ENCODE results near the gene RIMBP2.

- TF ChIP-seq, protein P1, sequence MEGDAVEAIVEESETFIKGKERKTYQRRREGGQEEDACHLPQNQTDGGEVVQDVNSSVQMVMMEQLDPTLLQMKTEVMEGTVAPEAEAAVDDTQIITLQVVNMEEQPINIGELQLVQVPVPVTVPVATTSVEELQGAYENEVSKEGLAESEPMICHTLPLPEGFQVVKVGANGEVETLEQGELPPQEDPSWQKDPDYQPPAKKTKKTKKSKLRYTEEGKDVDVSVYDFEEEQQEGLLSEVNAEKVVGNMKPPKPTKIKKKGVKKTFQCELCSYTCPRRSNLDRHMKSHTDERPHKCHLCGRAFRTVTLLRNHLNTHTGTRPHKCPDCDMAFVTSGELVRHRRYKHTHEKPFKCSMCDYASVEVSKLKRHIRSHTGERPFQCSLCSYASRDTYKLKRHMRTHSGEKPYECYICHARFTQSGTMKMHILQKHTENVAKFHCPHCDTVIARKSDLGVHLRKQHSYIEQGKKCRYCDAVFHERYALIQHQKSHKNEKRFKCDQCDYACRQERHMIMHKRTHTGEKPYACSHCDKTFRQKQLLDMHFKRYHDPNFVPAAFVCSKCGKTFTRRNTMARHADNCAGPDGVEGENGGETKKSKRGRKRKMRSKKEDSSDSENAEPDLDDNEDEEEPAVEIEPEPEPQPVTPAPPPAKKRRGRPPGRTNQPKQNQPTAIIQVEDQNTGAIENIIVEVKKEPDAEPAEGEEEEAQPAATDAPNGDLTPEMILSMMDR (optimal IDR thresholded peaks at IDR 0.05 in 1 of 3, IDR thresholded peaks at IDR 0.05 in 1 of 3, conservative IDR thresholded peaks at IDR 0.05 in 1 of 3; ENCODE audit: extremely low read depth in 1 of 3, insufficient read depth in 2 of 3, low read length in 3 of 3) = no peak
- TF ChIP-seq EZH2 (IDR thresholded peaks at IDR 0.05; ENCODE audit: low read length) = no peak
Measured at GRCh38 chr12:130499474-130499873, 216.6 kb downstream of the RIMBP2 start.
